NCI-H446 treated with DMSO at 0.1 percent for 48 hours (cell line): ENCODE measurements around the gene ZNF219.

ENCODE experiments used
- DNase-seq: peaks from one replicate; lab custom pipeline; 2025; lab: John Stamatoyannopoulos, UW

The ZNF219 gene

GRCh38 chr14:21068521-21069387 is 29.7 kb downstream of the ZNF219 start:
- DNase-seq: peak; percentile 27

- DNase-seq: no peak
Measured at GRCh38 chr14:21066882-21067502, 31.5 kb downstream of the ZNF219 start.

DNA sequence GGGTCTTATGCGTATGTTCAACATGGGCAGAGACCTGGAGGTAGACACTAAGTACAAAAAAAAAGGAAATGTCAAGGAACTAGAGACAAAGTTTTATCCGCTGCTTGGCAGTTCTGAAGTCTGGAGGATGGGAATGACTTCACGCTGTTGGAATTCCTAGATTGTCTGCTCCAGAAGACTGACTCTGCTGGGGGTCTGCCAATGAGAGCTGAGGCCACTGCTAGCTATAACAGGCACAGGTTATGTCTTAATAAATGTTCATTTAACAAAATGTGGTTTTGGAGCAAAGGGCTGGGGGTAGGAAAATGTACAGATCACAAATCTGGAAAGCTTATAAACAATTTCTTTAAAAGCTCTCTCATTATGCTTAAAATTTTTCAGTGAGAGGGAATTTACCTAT is 35.0 kb downstream of the ZNF219 start:
- peak; percentile 18 for DNase-seq

DNA sequence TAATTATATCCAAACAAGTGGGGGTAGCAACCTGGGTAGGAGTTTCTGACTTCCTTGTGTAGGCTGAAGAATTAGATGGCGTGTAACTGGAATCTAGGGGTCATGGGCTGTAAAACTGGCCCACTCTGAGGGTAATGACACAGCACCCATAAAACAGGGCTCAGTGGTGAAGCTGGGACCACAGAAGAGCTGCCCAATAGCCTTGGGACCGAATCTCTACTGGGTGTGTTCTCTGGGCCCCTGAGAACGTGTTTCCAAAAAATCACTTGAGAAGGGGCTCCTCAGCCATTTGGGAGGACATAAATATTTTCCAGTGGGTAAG is 37.1 kb downstream of the ZNF219 start:
- no peak for DNase-seq

DNA sequence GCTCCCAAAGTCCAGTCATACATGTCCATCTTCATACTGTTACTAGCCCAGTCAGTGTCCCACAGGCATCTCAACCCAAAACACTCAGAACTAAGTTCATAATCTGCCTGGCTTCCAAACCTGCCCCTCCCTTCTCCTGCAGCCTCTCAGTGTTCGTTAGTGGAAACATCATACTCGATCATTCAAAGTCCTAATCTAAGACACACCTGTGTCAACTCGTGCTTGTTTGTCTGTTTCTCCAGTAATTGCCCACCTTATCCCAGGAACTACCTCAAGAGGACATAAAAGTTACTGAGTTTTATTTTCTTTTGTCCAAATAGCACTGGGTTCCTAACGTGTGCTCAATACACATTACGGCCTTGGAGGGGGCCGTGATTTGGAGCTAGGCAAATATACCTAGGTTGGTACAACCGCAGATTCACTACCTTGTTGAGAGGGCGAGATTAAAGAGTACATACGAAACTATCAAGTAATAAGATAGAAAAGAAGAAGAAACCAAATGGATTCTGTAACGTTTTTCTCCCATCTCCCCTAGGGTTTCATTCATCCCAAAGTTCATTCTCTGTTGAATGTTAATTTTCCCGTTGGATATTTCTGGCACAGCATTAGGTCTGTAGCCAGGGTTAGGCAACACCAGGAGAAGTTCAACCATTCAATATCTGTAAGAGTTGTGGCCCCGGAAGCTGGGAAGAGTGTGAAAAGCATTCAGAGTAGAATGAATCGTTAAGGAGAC is 37.7 kb downstream of the ZNF219 start:
- DNase-seq: no peak

DNA sequence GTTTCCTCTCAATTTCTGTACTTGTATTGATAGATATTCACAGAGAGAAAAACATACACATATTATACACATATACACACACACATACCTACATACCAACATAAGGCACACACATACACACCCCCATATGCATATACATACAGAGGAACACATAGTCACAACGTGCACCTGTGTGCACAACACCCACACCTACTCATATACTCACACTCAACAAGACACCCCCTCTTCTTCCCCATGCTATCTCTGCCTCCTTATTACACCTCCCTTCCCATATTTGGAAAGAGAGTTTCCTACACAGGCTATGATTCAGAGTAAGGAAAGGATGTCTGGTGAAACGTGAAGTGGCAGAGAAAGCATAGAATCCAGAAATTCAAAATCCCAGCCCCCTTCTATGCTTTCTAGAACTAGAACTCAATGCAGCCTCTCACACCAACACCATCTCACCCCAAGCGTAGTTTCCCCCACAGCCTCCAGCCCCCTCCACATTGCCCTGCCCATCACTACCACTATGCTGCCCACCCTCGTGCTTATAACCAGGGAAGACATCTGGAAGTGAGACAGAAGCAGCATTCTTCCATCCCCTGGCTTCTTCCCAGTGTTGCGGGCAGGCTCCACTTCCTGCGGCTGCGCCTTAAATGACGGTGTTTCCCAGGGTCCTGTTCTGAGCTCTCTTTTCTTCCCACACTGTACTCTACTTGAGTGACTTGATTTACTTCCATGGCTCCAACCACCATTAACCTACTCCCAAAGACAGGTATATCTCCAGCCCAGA is 38.4 kb downstream of the ZNF219 start:
- no peak for DNase-seq

DNA sequence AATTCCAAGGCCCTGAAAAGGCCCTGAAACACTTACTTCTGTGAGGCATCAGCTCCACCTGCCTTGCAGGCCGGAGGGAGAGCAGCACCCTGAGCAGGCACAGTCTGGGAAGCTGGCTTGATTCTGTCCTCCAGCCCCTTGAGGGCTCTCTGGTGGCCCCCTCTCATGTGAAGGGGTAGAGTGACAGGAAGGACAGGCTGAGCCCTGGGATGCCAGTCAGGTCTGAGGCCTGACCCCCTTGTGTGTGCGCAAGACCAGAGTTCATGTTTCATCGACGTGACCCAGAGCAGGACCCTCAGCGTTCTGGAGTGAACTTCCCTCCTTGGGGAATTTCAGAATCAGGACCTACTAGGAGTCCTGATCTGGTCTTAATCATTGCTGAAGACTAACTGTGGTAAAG is 39.6 kb downstream of the ZNF219 start:
- DNase-seq: no peak

GRCh38 chr14:21057803-21058675 is 40.4 kb downstream of the ZNF219 start, which contains the start of gene RNASE8:
RNASE8 (plus strand) TSS chr14:21057822; CDS start chr14:21057893, 71 bp downstream.
- DNase-seq: no peak

DNA sequence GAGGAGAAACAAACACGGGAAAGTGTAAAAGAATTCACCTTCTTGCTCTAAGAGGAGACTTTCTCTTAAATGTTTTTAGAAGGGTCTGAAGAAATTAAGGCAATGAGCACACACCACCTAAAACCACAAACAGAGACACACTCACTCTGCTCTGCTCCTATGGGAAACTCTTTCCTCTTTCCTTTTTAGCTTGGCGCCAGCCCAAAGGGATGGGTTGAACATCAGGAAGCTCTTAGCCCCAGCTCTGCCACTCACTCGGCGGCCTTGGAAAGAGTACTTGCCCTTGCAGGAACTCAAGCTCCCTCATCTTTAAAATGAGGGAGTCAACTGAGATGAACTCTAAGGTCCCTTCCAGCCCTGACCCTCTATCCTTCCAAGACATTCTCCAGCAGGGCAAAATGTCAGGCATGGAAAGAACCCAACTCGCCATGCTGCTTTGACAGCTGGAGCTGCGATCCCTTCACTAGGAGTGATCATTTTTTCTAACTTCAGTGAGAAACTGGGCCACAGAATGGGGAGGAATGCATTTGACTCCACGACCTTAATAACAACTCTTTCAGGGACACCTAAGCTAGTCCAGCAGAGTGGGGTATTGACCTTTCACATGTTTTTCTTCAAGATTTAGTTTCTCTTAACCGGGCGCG is 41.8 kb downstream of the ZNF219 start:
- no peak for DNase-seq

DNA sequence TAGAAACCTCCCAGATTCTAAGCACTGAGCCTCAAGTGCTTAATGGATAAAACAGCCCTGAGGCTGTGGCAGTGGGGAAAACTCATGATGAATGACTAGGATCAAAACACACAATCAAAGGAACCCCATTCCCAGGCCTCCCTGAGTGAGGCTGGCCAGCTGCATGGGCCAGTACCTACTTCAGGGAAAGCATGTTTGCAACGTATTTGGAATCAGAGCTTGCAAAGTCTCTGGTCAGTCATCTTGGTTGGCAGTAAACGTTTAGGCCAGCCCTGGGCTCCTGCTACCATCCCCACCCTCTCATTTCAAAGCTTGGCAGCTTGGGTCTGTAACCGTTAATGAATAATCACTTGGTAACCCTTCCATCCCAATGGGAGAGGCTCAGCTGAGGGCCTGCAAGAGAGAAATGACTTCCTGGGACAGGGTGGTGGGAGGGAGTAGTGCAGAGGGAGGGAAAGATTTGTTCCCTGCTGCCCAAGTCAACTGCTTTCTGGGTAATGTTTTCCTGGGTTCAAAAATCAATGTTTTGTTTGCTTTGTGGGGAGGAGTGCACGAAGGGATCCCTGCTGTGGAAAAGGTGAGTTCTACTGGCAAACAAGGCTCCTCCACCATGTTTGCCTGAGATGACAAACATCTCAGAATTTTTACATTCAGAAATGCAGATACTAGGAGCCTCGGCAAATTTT is 42.9 kb downstream of the ZNF219 start:
- no peak for DNase-seq

GRCh38 chr14:21054768-21055145 is 43.7 kb downstream of the ZNF219 start:
- no peak for DNase-seq

- no peak for DNase-seq
Measured at GRCh38 chr14:21054123-21054767, 44.2 kb downstream of the ZNF219 start.

GRCh38 chr14:21053184-21054122 is 45.0 kb downstream of the ZNF219 start:
- no peak for DNase-seq

DNA sequence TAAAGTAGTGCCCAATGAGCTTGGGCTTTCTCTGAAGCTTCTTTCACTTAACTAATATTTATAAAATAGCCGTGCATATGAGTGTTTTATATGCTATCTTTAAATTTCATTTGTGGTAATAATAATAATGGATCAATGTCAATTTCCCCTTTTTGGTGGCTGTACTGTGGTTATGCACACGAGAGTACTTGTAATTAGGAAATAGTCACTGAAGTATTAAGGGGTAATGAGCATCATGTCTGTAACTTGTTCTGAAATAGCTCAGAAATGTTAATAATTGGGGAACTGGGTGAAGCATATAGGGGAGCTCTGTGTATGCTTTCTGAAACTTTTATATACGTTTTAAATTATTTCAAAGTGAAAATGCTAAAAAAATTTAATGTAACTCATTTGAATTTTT is 47.9 kb downstream of the ZNF219 start:
- DNase-seq: no peak

DNA sequence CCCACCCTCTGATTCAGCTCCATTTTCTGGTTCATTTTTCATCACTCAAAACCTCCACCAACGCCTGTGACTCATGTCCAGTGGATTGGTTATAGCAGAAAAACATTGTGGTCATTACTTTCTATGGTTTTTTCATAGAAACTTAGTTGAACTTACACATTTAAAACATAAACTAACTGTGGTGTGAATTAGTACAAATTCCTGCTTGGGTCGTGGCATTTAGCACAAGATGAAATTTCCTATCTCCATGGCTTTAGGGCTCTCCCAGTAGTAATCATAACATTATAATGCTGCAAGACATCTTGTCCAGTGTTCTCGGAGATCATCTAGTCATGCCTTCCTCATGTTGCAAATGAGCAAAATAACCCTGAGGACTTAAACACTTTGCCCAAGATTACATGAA is 49.2 kb downstream of the ZNF219 start:
- DNase-seq: no peak

- no peak for DNase-seq
Measured at GRCh38 chr14:21048638-21049037, 49.8 kb downstream of the ZNF219 start.

- DNase-seq: no peak
Measured at GRCh38 chr14:21047378-21047781, 51.1 kb downstream of the ZNF219 start.

DNA sequence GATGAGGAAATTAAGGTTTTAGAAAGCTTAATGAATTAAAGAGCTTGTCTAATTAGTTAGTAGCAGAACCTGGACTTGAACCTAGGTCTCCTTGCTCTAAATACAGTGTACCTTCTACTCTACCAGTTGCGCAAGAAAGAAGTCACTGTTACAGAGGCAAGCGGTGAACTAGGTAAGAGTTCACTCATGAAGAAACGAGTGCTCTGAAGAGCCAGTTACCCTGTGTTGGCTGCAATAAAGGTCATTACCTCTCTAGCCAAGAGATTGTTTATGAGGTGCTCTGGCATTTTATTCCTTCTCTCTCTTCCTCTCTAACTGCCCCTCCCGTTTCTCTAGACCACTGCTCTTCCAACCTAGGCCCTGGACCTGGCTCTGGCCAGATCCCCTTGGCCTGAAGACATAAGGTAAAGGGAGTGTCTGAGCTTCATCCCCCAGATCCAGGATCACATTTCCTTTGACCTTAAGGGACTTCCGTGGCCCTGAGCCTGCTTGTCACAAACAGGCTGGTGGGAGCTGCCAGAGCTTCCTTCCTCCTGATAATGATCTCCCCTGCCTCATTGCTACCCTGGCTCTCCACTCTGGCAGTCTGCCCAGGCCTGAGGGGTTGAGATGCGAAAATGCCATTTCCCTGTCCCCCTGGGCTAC is 54.4 kb downstream of the ZNF219 start:
- no peak for DNase-seq
